Activated CD4-positive, alpha-beta T cell treated with anti-CD3 and anti-CD28 coated beads, Interleukin-2, amount 50 U/mL, for 48 hours (primary cell): ENCODE results near the gene CNOT8.
A peak's percentile ranks its signal among the peaks of the same experiment; 100 is the strongest.

ENCODE experiments used
- DNase-seq, 2 experiments: peaks; one replicate each; pipeline ENCODE4 v3.0.0-alpha.2; 2020

Gene CNOT8

DNA sequence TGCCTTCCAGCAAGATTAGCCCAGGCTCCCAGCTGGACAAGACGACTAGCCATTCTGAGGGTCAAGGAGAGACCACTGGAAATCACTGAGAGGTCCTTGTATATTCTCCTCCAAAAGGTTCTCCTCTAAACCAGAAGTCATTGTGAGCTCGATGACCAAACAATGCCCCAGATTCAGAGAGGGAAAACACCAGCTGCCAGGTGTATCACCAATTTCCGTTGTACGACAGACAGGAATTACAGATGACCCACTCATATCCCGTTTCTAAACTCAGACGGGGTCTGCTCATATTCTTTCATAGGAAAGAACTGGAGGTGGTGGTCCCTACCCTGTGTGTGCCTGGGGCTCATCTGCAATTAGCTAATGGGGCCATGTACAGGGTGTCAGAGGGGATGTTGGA lies 22.2 kb upstream of the CNOT8 start:
- no peak for DNase-seq

- no peak for DNase-seq
Observed at GRCh38 chr5:154837009-154837901, 21.2 kb upstream of the CNOT8 start.

DNA sequence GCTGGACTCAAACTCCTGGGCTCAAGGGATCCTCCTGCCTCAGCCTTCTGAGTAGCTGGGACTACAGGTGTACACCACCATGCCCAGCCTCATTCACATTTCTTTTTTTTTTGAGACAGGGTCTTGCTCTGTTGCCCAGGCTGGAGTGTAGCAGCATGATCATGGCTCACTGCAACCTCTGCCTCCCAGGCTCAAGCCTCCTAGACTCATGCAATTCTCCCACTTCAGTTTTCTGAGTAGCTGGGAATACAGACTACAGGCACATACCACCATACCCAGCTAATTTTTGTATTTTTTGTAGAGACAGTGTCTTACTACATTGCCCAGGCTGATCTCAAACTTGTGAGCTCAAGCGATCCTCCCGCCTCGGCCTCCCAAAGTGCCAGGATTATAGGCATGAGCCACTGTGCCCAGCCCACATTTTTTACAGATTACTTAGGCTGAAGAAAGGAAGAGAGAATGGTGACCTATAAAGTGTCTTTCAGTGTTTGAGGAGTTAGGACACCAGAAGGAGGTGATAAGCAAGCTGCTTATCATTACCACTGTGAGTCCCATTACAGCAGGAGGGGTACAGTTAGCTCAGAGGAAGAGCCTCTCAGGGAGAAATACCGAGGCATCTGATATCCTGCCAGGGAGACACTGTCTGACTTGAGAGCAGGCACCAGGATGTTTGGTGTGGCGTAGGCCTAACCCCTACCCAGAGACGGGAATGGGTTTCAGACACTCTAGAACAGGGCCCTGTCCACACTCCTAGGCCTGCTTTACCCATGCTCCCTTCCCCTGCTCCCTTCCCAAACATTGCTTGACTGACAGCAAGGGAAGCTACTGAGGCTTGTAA lies 17.8 kb upstream of the CNOT8 start:
- DNase-seq: no peak

DNA sequence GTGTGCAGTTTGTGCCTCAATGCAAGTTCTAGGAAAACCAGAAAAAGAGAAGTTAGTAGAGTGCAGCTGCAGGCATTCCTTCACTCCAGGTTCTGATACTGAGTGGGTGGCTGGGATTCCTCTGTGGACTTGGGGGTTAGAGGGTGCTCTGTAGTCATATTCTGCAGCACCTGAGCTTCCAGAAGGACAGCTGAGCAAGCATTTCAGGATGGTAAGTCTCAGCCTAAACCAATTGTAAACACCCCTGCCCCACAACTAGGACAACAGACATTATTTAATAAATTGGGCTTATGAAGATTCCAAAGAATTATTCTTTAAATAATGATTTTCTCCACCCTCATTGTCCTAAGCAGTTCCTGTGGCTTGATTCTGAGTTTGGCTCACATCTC lies 17.2 kb upstream of the CNOT8 start:
- no peak for DNase-seq

DNA sequence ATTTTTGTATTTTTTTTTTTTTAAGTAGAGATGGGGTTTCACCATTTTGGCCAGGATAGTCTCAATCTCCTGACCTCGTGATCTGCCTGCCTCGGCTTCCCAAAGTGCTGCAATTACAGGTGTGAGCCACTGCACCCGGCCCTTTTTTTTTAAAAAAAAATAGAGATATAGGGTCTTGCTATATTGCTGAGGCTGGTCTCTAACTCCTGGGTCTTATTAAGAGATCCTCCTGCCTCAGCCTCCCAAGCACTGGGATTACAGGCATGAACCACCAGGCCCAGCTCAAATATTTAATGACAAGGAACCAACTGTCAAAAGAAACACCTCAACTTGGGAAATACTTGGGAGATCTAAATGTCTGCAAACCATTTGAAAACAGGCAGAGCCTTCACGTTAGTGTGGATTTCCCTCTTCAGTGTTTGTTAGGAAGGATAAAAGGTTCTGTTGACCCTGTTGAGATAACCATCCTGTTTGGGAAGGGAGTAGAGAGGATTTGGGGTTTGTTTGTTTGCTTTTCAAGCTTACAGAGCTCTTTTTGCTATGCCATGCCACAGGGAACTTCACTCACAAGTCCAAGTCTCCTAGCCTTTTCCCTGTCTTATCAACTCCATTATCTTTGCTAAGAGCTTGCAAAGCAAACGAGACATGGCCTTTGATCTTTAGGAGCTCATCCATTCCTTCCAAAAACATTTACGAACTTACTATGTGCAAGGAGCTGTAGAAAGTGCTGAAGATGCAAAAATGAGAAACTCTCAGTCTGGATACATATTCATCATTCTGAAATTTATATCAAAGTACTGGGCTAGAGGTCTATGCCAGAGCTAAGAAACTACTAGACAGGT lies 15.5 kb upstream of the CNOT8 start:
- DNase-seq: no peak

DNA sequence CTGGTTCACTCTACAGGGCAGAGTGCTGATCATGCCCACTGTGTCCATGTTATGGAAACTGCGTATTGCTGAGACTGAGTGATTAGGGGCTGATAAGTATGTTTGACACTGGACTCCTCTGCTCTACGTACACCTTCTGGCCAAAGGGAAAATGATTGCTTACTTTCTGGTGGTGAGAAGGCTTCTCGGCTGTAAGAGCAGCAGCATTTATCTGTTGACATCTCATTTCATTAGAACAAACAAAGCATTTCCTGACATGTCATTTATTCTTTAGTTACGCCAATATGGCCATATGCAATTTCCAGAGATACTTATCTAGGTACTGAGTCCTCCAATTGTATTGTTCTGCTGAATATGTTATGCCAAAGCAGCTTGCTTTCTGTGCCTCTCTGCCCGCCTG lies 13.6 kb upstream of the CNOT8 start:
- no peak for DNase-seq

DNA sequence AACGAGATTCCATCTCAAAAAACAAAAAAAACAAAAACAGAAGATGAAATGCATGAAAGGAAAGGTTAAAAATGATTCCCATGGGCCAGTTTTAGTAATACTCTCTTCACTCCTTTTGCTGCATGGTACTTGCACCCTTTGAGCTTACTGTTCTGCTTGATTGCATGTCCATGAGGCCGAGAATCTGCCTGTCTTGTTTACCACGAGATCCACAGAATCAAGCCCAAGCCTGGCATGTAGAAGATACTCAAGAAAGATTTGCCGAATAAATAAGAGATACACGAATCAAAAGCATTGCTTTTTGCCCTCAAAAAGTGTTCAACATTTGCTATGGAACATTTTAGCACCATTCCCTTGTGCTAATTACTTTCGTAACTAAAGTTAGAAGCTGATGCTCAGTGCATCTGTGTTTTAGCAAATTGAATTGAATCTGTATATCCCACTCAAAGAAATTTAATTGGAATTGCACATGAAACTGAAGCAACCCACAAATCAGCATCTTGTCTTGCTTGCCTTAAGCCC lies 9.1 kb upstream of the CNOT8 start:
- no peak for DNase-seq

- no peak for DNase-seq
Observed at GRCh38 chr5:154849791-154850201, 8.6 kb upstream of the CNOT8 start.

DNA sequence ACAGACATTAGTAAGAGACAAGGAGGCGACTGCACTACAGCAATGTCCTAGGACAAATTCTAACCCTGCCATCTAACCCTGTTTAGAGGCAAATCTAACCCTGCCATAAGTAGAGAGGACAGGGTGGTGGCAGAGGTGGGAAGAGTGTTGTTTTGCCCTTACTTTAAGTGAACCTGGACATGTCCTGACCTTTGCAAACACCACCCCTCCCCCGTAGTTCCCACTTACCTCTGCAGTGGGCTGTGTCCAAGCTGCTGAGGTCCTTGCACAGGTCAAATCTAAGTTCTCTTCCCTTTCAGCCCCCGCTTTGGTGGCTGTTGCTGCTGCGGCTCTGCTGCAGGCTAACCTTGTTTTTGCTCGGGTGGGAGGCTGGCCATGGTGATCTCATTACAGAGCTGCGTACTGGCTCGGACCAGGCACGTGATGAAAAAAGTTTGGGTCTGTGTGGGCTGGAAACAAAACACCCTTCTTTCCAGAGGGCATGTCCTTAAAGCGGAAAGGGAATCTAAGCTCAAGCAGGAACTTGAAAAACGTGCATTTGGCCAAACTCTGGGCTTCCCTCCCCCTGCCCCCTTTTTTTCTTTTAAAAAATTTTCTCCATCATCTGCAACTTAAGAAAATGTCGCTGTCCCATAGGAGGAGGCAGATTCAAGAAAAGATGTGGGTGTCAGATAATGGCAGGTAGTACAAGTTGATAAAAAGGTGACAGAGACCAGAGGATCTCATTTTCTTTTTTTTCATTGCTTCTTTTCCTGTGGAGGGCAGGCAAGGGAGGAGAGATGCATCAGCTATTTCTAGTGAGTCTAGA lies 8.0 kb upstream of the CNOT8 start, which contains the start of gene FAXDC2:
Gene FAXDC2 (minus strand): TSS at position 349 of the 808 bp plus-strand sequence. CDS start 12,425 bp downstream, outside the sequence.
- DNase-seq: no peak

- DNase-seq: no peak
Observed at GRCh38 chr5:154851351-154851750, 7.1 kb upstream of the CNOT8 start.

DNA sequence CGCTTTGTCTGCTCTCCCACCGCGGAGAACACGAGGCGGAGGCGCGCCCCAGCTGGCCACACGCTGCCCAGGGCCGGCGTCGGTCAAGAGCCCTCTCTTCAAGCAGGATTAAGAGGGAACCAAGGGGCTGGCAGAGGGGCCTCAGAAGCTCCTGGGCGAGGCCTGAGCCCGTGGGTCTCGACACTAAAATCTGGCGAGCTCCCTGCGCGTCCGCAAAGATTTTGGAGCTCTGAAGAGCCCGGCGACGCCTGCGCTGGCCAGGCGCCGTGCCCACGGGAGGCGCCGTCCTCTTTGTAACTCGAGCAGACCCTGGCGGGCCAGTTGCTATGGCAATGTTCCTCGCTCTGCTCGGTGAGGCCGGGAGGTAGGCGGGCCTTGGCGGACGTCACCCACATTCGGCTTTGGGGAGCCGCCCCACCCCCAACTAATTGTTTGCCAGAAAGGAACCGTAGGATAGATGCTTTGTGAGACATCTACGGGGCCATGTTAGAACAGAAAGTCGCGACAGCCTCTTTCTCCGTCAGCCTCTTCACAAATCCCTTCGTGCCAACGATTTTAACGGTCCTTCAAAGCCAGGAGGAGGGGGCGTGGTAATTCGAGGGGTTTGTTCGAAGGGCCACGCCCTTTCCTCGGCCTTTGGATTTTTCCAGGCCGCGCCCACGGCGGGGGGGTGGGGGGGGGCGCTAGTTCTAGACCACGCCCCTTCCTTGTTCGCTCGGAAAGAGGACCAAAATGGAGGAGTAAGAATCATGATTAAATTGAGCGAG lies 714 bp upstream of the CNOT8 start:
- DNase-seq: peak; percentile 83 to 88

DNA sequence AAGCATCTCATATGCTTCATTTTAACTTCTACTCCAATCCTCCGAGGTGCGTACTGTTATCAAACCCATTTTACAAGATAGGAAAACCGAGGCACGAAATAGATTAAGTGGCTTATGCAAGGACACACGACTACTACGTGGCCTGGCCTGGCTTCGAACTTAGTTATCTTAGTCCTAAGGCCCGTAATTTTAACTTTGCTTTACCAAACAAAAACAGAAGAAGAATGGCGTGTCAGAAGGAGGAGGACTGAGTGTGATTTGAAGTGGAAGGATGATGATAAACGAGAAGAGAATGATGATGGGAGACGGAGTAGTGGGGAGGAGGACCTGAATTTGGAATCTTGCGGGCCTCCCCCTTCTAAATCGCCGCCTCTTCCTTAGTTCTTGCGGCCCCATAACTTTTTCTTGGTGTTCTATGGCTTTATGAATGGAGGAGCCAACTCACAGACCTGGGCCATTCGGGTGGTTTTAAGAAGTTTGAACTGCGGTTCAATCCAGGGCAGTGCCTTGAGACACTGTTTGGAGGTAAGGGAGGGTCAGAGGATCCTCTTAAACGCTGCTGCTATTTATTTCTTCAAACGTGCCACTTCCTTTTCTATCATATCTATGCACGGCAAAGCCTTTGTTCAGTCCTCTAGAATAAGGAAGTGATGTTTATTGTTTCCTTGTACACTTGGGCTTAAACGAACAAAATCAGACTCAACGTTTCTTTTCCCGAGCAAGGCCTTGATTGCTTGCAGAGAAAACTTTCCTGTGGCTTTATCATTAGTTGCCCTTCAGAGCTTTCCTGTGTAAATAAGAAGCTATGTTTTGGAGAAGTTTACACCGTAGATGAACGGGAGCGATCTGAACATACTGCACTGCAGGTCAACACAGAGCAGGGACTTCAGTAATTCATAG lies 795 bp downstream of the CNOT8 start:
- DNase-seq: peak in 1 of 2 experiments; percentile 15

DNA sequence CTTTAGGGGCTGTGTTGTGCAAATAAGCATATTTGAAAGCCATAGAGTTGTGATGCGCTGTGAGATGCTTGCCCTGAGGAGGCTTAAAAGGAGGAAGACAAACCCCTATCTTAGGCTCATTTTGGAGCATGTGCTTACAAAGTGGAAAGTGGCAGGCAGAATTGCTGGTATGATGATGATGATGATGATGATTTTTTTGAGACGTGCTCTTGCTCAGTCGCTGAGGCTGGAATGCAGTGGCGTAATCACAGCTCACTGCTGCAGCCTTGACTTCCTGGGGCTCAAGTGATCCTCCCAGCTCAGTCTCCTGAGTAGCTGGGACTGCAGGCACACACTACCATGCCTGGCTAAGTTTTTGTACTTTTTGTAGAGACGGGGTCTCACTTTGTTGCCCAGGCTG lies 1.7 kb downstream of the CNOT8 start:
- peak; percentile 26 to 39 for DNase-seq

DNA sequence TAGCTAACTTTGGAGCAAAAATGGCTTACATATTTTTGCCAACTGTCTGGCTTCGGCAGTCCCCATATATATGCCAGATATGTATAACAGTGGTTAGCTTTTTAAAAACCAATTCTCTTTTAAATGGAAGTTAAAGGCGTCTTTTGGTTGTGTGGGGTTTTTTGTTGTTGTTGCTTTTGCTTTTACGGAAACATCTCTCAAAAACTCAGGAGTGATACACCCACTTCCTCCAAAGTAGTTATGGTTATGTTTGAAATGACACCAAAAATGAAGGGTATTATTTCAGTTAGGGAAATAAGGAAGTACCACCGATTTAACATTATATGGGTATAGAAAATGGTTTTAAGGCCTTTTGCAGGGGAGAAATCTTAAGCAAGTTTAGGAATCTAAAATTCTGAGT lies 2.3 kb downstream of the CNOT8 start:
- DNase-seq: no peak

- DNase-seq: no peak
Observed at GRCh38 chr5:154861946-154862345, 3.5 kb downstream of the CNOT8 start.

DNA sequence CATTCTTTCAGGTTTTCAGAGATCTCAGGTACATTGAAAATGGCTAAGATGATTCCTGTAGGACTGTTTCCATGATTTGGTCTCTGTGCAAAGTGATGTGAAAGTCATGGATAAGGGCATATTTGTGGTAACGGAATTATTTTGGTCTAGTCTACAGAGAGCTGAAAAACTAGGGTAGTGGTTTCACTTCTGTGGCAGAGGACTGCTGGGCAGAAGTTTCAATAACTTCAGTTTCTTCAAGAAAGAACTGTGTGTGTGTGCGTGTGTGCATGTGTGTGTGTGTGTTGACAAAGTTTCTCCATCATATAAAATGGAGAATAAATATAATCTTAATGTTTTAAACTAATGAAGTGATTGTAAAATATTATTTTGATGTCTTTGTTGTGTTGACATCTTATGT lies 4.3 kb downstream of the CNOT8 start:
- no peak for DNase-seq

GRCh38 chr5:154863291-154864080 lies 5.1 kb downstream of the CNOT8 start:
- DNase-seq: no peak

GRCh38 chr5:154865466-154866184 lies 7.2 kb downstream of the CNOT8 start:
- DNase-seq: no peak
